CD4-positive, alpha-beta T cell treated with Interleukin-21 for 1 hour (primary cell): ENCODE measurements around the gene WIZ.

Experiments
- DNase-seq: peaks from one replicate; pipeline ENCODE4 v3.0.0-alpha.2; 2020

WIZ gene

DNA sequence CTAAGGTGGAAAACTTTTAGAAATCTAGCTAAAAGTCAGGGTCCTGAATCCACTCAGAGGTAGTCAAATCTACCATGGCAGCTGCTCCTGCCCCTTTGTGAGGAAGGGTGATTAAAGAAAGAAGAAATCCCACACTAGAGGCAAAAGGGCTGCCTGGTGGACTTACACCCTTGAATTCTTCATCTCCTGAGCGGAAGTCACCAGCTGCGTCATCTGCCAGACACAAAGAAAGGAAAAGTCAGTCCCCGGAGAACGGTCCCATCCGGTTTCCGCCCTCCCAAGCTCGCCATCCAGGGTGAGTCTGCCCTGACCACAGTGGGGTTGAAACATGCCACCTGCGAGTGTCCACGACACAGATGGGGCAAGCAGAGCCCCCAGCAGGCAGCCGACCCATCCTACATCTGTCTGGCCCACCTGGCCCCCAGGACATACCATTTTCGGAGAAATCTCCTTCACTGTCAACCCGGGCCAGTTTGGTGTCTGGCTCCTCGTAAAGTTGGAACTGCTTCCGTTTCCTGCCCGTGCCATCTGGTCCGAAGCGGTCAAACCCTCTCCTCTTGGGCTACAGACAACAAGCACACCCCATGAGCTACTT is 77.9 kb downstream of the WIZ start:
- no peak for DNase-seq

DNA sequence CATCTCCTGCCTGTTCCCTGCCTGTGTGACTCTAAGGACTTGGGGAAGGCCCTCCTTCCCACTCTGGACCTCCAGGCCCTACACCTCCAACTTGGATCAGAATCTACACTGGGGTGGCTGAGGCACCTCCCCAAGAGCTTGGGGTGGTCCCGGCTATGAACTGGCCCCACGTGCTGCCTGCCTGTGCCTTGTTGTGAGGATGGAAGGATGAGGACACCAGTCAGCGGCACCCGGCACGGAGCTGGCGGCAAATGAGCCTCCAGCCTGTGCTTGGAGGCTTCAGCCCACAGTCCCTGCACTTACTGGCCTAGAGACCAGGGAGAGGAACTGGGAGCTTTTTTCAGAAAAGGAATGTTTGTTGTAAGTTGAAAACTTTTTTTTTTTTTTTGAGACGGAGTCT is 78.6 kb downstream of the WIZ start:
- DNase-seq: no peak
